Endodermal cell (in vitro differentiated cells): ENCODE measurements around the gene TBX3. TPM values are rescaled to one million over a fixed set of nuclear protein-coding genes. Genes with fewer than 3 reads are reported as not detected.
A peak's percentile ranks its signal among the peaks of the same experiment; 100 is the strongest.

ENCODE experiments used
- DNase-seq: peaks from one replicate; pipeline ENCODE4 v3.0.0-alpha.2; 2017
- H3K27ac ChIP-seq: 2 replicates; pipeline ENCODE4 v1.5.1; 2013; ENCODE audit warnings: mild to moderate bottlenecking, low read depth, low read length, moderate library complexity
- H3K27me3 ChIP-seq: 2 replicates; pipeline ENCODE4 v1.6.1; 2013; ENCODE audit warnings: mild to moderate bottlenecking, low read length, moderate library complexity; ENCODE audit not compliant: insufficient read depth, control insufficient read depth, poor library complexity, severe bottlenecking
- H3K36me3 ChIP-seq: 2 replicates; pipeline ENCODE4 v1.7.0; 2013; ENCODE audit warnings: mild to moderate bottlenecking, low read length, moderate library complexity; ENCODE audit not compliant: control insufficient read depth, insufficient read depth
- H3K4me1 ChIP-seq: one replicate; pipeline ENCODE4 v1.7.0; 2013; ENCODE audit warnings: low read length; ENCODE audit not compliant: control insufficient read depth, insufficient read depth
- H3K4me3 ChIP-seq: 2 replicates; pipeline ENCODE4 v1.5.1; 2013; ENCODE audit warnings: mild to moderate bottlenecking, low read length, moderate library complexity
- H3K9ac ChIP-seq: 2 replicates; pipeline ENCODE4 v1.6.1; 2013; ENCODE audit warnings: mild to moderate bottlenecking, low read length, moderate library complexity; ENCODE audit not compliant: poor library complexity, severe bottlenecking; ENCODE audit errors: extremely low read depth
- H3K9me3 ChIP-seq: 2 replicates; pipeline ENCODE4 v1.6.1; 2013; ENCODE audit warnings: mild to moderate bottlenecking, low read length, moderate library complexity; ENCODE audit not compliant: control insufficient read depth
- H3K27ac Mint-ChIP-seq: 2 replicates; pipeline ENCODE4 v1.8.0; 2020; ENCODE audit warnings: mixed read lengths
- H3K27me3 Mint-ChIP-seq: 2 replicates; pipeline ENCODE4 v1.8.0; 2021; ENCODE audit warnings: mild to moderate bottlenecking, mixed read lengths; ENCODE audit not compliant: insufficient read depth
- H3K36me3 Mint-ChIP-seq: 2 replicates; pipeline ENCODE4 v1.8.0; 2020; ENCODE audit warnings: low read depth, mixed read lengths
- H3K4me1 Mint-ChIP-seq: 2 replicates; pipeline ENCODE4 v1.8.0; 2020; ENCODE audit warnings: mixed read lengths
- H3K4me3 Mint-ChIP-seq: 2 replicates; pipeline ENCODE4 v1.8.0; 2020; ENCODE audit warnings: mild to moderate bottlenecking, moderate library complexity, mixed read lengths
- H3K9me3 Mint-ChIP-seq: 2 replicates; pipeline ENCODE4 v1.8.0; 2020; ENCODE audit warnings: mild to moderate bottlenecking, mixed read lengths
- CTCF ChIP-seq: fragments of 200-600 bp; sonication (generic); conservative IDR thresholded peaks from 2 replicates; pipeline ENCODE4 v1.5.0; 2021; ENCODE audit warnings: antibody characterized with exemption, mild to moderate bottlenecking
- WGBS, 2 experiments: methylation state at CpG; one replicate each; pipeline versions ENCODE4 v1.1.5 to v1.1.7; 2013; ENCODE audit warnings: missing lambda C conversion rate in 2 of 2, mixed read lengths in 1 of 2; ENCODE audit not compliant: insufficient coverage in 1 of 2, insufficient read length in 1 of 2; 5-methylcytosine and 5-hydroxymethylcytosine counted together
- total RNA-seq, 2 donors: library from RNA; stranded (reverse); fragmentation: NEBNext Ultra II Directional in 1 of 2; extraction: Animal tissue kit (Norgen Biotek cat#: 25700) in 1 of 2; gene quantifications; 2 replicates in 1 of 2; 3 replicates in 1 of 2; pipeline ENCODE4 v1.2.1, GENCODE V29; 2021

The TBX3 gene
- total RNA-seq, 2 donors from 2014 or later = 80.8 to 88.1 TPM

- H3K36me3 ChIP-seq = no peaks in the 10 kb centered on the region
- TF ChIP-seq CTCF = no peak
- H3K4me3 ChIP-seq = peak overlapping the region; percentile 71
- peaks cover 76% of the 10 kb centered on the region for H3K27me3 ChIP-seq
- Mint-ChIP-seq H3K9me3 (no peaks in the 10 kb centered on the region), H3K27ac (no peak overlapping the region), H3K4me3 (peak overlapping the region; percentile 92), H3K4me1 (peaks cover 67% of the 10 kb centered on the region), H3K27me3 (peaks cover 90% of the 10 kb centered on the region), H3K36me3 (no peaks in the 10 kb centered on the region)
- H3K9me3 ChIP-seq = no peaks in the 10 kb centered on the region
- H3K27ac ChIP-seq = no peak overlapping the region
- H3K9ac ChIP-seq = no peak overlapping the region
- H3K4me1 ChIP-seq = peaks cover 16% of the 10 kb centered on the region
- peak; percentile 69 for DNase-seq
- WGBS, 2 experiments = 0 to 2% methylated on average over 2 to 10 of the region's 12 CpGs
These were observed 3.8 kb upstream of the TBX3 start for GRCh38 chr12:114687802-114688201.

- Histone ChIP-seq H3K36me3 (no peaks in the 10 kb centered on the region), H3K27ac (no peak overlapping the region), H3K4me1 (peaks cover 12% of the 10 kb centered on the region), H3K27me3 (peaks cover 76% of the 10 kb centered on the region), H3K4me3 (peak overlapping the region; percentile 70), H3K9ac (no peak overlapping the region), H3K9me3 (no peaks in the 10 kb centered on the region)
- peak; percentile 93 for DNase-seq
- peak; percentile 32 for TF ChIP-seq CTCF
- H3K36me3 Mint-ChIP-seq = peaks cover 5% of the 10 kb centered on the region
- H3K27me3 Mint-ChIP-seq = peaks cover 91% of the 10 kb centered on the region
- H3K4me3 Mint-ChIP-seq = peak overlapping the region; percentile 92
- H3K9me3 Mint-ChIP-seq = no peaks in the 10 kb centered on the region
- H3K4me1 Mint-ChIP-seq = peaks cover 65% of the 10 kb centered on the region
- peak overlapping the region; percentile 91 for H3K27ac Mint-ChIP-seq
- WGBS, 2 experiments = 0% methylated on average over 20 to 41 of the region's 41 CpGs
These were observed 3.0 kb upstream of the TBX3 start for GRCh38 chr12:114686773-114687500.

GRCh38 chr12:114686426-114686772 lies 2.4 kb upstream of the TBX3 start:
- no peaks in the 10 kb centered on the region for H3K36me3 ChIP-seq
- WGBS, 2 experiments = 2% methylated on average over 11 of the region's 11 CpGs; no CpG with 5 or more reads in 1 of the 2 experiments
- peak overlapping the region; percentile 70 for H3K4me3 ChIP-seq
- no peak overlapping the region for H3K9ac ChIP-seq
- Mint-ChIP-seq H3K27ac (peak overlapping the region; percentile 91), H3K36me3 (peaks cover 9% of the 10 kb centered on the region), H3K27me3 (peaks cover 91% of the 10 kb centered on the region), H3K4me1 (peaks cover 60% of the 10 kb centered on the region), H3K9me3 (no peaks in the 10 kb centered on the region), H3K4me3 (peak overlapping the region; percentile 92)
- peak; percentile 78 for DNase-seq
- H3K27me3 ChIP-seq = peaks cover 76% of the 10 kb centered on the region
- TF ChIP-seq CTCF = no peak
- peaks cover 12% of the 10 kb centered on the region for H3K4me1 ChIP-seq
- H3K9me3 ChIP-seq = no peaks in the 10 kb centered on the region
- no peak overlapping the region for H3K27ac ChIP-seq
